CD4-positive, alpha-beta T cell treated with Interleukin-6 at 100 ng/mL for 8 hours (primary cell): Measurements from ENCODE around the gene KAT14.
"Not testable (repeated sequence)": the region's sequence is repeated elsewhere in the genome, so short reads cannot be mapped to it uniquely, and the experiment has no call there.

Experiments used
- DNase-seq: peaks from one replicate; pipeline ENCODE4 v3.0.0-alpha.2; 2020; ENCODE audit warnings: mixed read lengths, low spot score

Gene KAT14

DNA sequence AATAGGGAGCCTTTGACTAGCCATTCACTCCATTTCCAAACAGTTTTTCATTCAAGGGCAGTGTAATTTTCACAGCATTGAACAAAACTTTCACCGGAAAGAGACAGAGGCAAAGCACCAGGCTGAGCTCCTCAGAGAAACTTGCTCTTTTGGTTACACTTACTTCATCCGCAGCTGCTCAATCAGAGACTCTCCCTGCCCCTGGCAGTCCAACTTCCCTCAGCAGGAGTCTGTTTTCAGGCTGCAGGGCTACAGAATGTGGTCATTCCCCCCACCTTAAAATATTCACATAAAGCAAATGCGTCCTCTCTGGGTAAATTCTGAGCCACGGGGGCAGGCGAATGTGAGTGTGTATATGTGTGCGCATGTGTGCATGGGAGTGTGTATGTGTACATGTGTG lies 80.6 kb downstream of the KAT14 start:
- DNase-seq: no peak

GRCh38 chr20:18223409-18223808 lies 85.7 kb downstream of the KAT14 start:
- no peak for DNase-seq

DNA sequence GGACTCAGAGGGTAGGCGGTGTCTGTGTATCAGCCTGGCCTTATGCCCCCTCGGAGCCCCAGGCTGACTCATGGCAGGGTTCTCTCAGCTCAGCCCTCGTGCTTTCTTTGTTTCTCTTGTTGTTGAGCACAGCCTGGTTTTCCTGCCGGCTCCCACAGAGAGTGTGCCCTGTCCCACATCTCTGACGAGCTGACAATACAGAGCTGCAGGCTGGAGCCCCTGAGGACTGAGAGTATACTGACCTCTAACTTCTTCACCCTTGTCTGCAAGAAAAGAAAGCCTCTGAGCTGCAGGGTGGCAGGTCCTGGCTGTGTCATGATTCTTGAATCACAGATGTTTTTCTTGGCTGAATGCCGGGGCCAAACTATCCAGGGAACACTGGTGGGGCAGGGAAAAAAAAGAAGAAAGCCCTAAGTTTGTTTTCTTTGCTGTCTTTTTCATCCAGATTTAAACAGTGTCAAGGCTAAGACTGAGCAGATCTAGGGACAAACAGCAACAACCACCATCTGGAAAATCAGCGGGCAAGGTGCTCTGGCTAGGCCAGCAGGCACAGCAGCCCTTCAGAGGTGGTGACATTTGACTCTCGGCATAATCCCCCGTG lies 87.4 kb downstream of the KAT14 start:
- no peak for DNase-seq

GRCh38 chr20:18225632-18226031 lies 88.0 kb downstream of the KAT14 start:
- no peak for DNase-seq

GRCh38 chr20:18226741-18227140 lies 89.1 kb downstream of the KAT14 start:
- DNase-seq: not testable (repeated sequence)

DNA sequence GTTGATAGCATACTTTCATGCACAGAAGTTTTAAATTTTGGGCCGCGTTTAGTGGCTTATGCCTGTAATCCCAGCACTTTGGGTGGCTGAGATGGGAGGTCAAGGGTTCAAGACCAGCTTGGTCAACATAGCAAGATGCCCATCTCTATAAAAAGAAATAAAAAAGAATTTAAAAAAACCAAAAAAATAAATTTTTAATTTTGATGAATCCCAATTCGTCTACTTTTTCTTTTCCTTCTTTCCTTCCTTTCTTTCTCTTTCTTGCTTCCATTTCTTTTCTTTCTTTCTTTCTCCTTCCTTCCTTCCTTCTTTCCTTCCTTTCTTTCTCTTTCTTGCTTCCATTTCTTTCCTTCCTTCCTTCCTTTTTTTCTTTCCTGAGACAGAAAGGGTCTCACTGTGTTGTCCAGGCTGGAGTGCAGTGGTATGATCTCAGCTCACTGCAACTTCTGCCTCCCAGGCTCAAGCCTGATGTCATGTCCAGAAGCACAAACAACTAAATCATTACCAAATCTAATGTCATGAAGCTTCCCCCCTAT lies 95.8 kb downstream of the KAT14 start:
- no peak for DNase-seq
